H9 (cell line): ENCODE results near the gene SLC4A3. TPM values are rescaled to one million over a fixed set of nuclear protein-coding genes. Genes with fewer than 3 reads are reported as not detected.

Source experiments
- DNase-seq: peaks from one replicate; pipeline ENCODE4 v3.0.0-alpha.2; 2017
- H2AFZ ChIP-seq: one replicate; pipeline ENCODE4 v1.6.1; 2013; ENCODE audit warnings: mild to moderate bottlenecking, low read length, control low read depth, moderate library complexity
- H2AK5ac ChIP-seq: 2 replicates; pipeline ENCODE4 v1.6.1; 2013; ENCODE audit warnings: low read length, control low read depth, mixed read lengths; ENCODE audit not compliant: insufficient read length
- H2BK120ac ChIP-seq: one replicate; pipeline ENCODE4 v1.6.1; 2013; ENCODE audit warnings: low read depth, mild to moderate bottlenecking, low read length, control low read depth, inconsistent platforms; ENCODE audit not compliant: poor library complexity, severe bottlenecking
- H2BK12ac ChIP-seq: 2 replicates; pipeline ENCODE4 v1.6.1; 2013; ENCODE audit warnings: low read length, control low read depth, mixed read lengths, low read depth; ENCODE audit not compliant: insufficient read length
- H2BK15ac ChIP-seq: 2 replicates; pipeline ENCODE4 v1.6.1; 2013; ENCODE audit warnings: low read depth, low read length, control low read depth
- H2BK20ac ChIP-seq: one replicate; pipeline ENCODE4 v1.6.1; 2013; ENCODE audit warnings: low read depth, mild to moderate bottlenecking, low read length, control low read depth, inconsistent platforms; ENCODE audit not compliant: poor library complexity, severe bottlenecking
- H2BK5ac ChIP-seq: 2 replicates; pipeline ENCODE4 v1.6.1; 2013; ENCODE audit warnings: low read length, control low read depth, mixed read lengths; ENCODE audit not compliant: insufficient read length
- H3K14ac ChIP-seq: 2 replicates; pipeline ENCODE4 v1.6.1; 2013; ENCODE audit warnings: low read length, control low read depth; ENCODE audit not compliant: insufficient read depth
- H3K18ac ChIP-seq: 2 replicates; pipeline ENCODE4 v1.6.1; 2013; ENCODE audit warnings: low read depth, mild to moderate bottlenecking, mixed read lengths, low read length, control low read depth; ENCODE audit not compliant: insufficient read length
- H3K23ac ChIP-seq: 2 replicates; pipeline ENCODE4 v1.6.1; 2013; ENCODE audit warnings: low read length, control low read depth, mixed read lengths, low read depth; ENCODE audit not compliant: insufficient read length
- H3K23me2 ChIP-seq: 2 replicates; pipeline ENCODE4 v1.6.1; 2013; ENCODE audit warnings: low read depth, mild to moderate bottlenecking, mixed read lengths, low read length, control low read depth; ENCODE audit not compliant: insufficient read length, poor library complexity, severe bottlenecking
- H3K27ac ChIP-seq: 2 replicates; pipeline ENCODE4 v1.5.1; 2013; ENCODE audit warnings: low read length, control low read depth, mixed read lengths, low read depth; ENCODE audit not compliant: insufficient read length
- H3K27me3 ChIP-seq: 2 replicates; pipeline ENCODE4 v1.6.1; 2013; ENCODE audit warnings: low read length, control low read depth, inconsistent platforms; ENCODE audit not compliant: insufficient read depth
- H3K4ac ChIP-seq: 2 replicates; pipeline ENCODE4 v1.6.1; 2013; ENCODE audit warnings: low read depth, mild to moderate bottlenecking, control low read depth, inconsistent platforms, low read length, moderate library complexity
- H3K4me1 ChIP-seq: 2 replicates; pipeline ENCODE4 v1.6.1; 2013; ENCODE audit warnings: low read length, control low read depth, inconsistent platforms; ENCODE audit not compliant: insufficient read depth
- H3K4me2 ChIP-seq: 2 replicates; pipeline ENCODE4 v1.6.1; 2013; ENCODE audit warnings: low read length, control low read depth, mixed read lengths; ENCODE audit not compliant: insufficient read length, insufficient read depth
- H3K56ac ChIP-seq: 2 replicates; pipeline ENCODE4 v1.6.1; 2013; ENCODE audit warnings: low read depth, mild to moderate bottlenecking, mixed read lengths, low read length, control low read depth; ENCODE audit not compliant: insufficient read length
- H3K79me1 ChIP-seq: 2 replicates; pipeline ENCODE4 v1.6.1; 2013; ENCODE audit warnings: low read depth, mild to moderate bottlenecking, moderate library complexity, low read length, control low read depth, inconsistent platforms; ENCODE audit not compliant: insufficient read depth, poor library complexity, severe bottlenecking
- H3K79me2 ChIP-seq: 2 replicates; pipeline ENCODE4 v1.6.1; 2013; ENCODE audit warnings: low read length, control low read depth, inconsistent platforms; ENCODE audit not compliant: insufficient read depth
- H3K9ac ChIP-seq: 2 replicates; pipeline ENCODE4 v1.6.1; 2013; ENCODE audit warnings: low read length, control low read depth, mixed read lengths; ENCODE audit not compliant: insufficient read length; ENCODE audit errors: extremely low read depth
- H3K9me3 ChIP-seq: one replicate; pipeline ENCODE4 v1.6.1; 2013; ENCODE audit warnings: low read depth, low read length, inconsistent platforms; ENCODE audit not compliant: control insufficient read depth
- H3T11ph ChIP-seq: one replicate; pipeline ENCODE4 v1.6.1; 2013; ENCODE audit warnings: mild to moderate bottlenecking, low read length, control low read depth, inconsistent platforms
- H4K20me1 ChIP-seq: one replicate; pipeline ENCODE4 v1.6.1; 2013; ENCODE audit not compliant: control insufficient read depth, insufficient read length, insufficient read depth
- H4K5ac ChIP-seq: 2 replicates; pipeline ENCODE4 v1.6.1; 2013; ENCODE audit warnings: low read depth, mild to moderate bottlenecking, mixed read lengths, low read length, control low read depth; ENCODE audit not compliant: insufficient read length
- H4K8ac ChIP-seq: replicated peaks from 2 replicates; pipeline ENCODE4 v1.6.1; 2013; ENCODE audit warnings: low read length, control low read depth, mixed read lengths, low read depth; ENCODE audit not compliant: insufficient read length
- H4K91ac ChIP-seq: 2 replicates; pipeline ENCODE4 v1.6.1; 2013; ENCODE audit warnings: low read depth, mild to moderate bottlenecking, moderate library complexity, mixed read lengths, low read length, control low read depth; ENCODE audit not compliant: insufficient read length
- H3K27ac Mint-ChIP-seq, 3 experiments: 2 replicates in 2 of 3; 3 replicates in 1 of 3; pipeline ENCODE4 v1.8.0; 2020 to 2021; ENCODE audit warnings: mixed read lengths in 3 of 3, mild to moderate bottlenecking in 1 of 3, moderate library complexity in 1 of 3
- H3K27me3 Mint-ChIP-seq: 2 replicates; pipeline ENCODE4 v1.8.0; 2021; ENCODE audit warnings: low read depth, mild to moderate bottlenecking, moderate library complexity, mixed read lengths
- H3K36me3 Mint-ChIP-seq, 3 experiments: 2 replicates in 2 of 3; 3 replicates in 1 of 3; pipeline ENCODE4 v1.8.0; 2020 to 2021; ENCODE audit warnings: low read depth in 3 of 3, mixed read lengths in 3 of 3; ENCODE audit not compliant: insufficient read depth in 1 of 3
- H3K4me1 Mint-ChIP-seq, 2 experiments: 2 replicates each; pipeline ENCODE4 v1.8.0; 2020; ENCODE audit warnings: mixed read lengths in 2 of 2
- H3K4me3 Mint-ChIP-seq, 2 experiments: 2 replicates in 1 of 2; 3 replicates in 1 of 2; pipeline ENCODE4 v1.8.0; 2020 to 2021; ENCODE audit warnings: mild to moderate bottlenecking in 2 of 2, mixed read lengths in 2 of 2, moderate library complexity in 1 of 2
- H3K9me3 Mint-ChIP-seq, 2 experiments: 2 replicates in 1 of 2; 3 replicates in 1 of 2; pipeline ENCODE4 v1.8.0; 2020; ENCODE audit warnings: mild to moderate bottlenecking in 2 of 2, mixed read lengths in 2 of 2, moderate library complexity in 1 of 2
- CTCF ChIP-seq: fragments of 200-600 bp; sonication (generic); conservative IDR thresholded peaks from 3 replicates; pipeline ENCODE4 v1.8.0; 2021; ENCODE audit warnings: antibody characterized with exemption, mild to moderate bottlenecking
- WGBS: extraction: QIAGEN DNeasy Blood & Tissue Kit; methylation state at CpG from one replicate; pipeline ENCODE4 v1.1.7; 2013; ENCODE audit warnings: missing lambda C conversion rate, low lambda C conversion rate, mixed read lengths; ENCODE audit not compliant: insufficient read length; ENCODE audit errors: extremely low coverage; 5-methylcytosine and 5-hydroxymethylcytosine counted together
- total RNA-seq: library from RNA; stranded (reverse); gene quantifications from 2 replicates; pipeline ENCODE4 v1.2.1, GENCODE V29; 2021

The SLC4A3 gene
- total RNA-seq, 1 experiment from 2014 or later = 11.1 TPM

GRCh38 chr2:219608399-219608964, 18.9 kb upstream of the SLC4A3 start:
- Mint-ChIP-seq H3K27ac (peak overlapping the region in 1 of 3 experiments; percentile 62; a peak in 2 of 7 replicates), H3K9me3 (no peaks in the 10 kb centered on the region), H3K4me3 (no peak overlapping the region), H3K36me3 (peaks cover 9 to 46% (median 28%) of the 10 kb centered on the region in 3 experiments; a peak in 6 of 7 replicates), H3K4me1 (peaks cover 2 to 3% of the 10 kb centered on the region in 2 experiments; a peak in 2 of 4 replicates), H3K27me3 (no peaks in the 10 kb centered on the region)
- no peaks in the 10 kb centered on the region for H4K20me1 ChIP-seq
- WGBS = no CpG with 5 or more reads among the region's 15 CpGs
- H2AFZ ChIP-seq = no peak overlapping the region
- H2BK20ac ChIP-seq = no peak overlapping the region
- no peak for TF ChIP-seq CTCF
- no peak overlapping the region for H4K8ac ChIP-seq
- no peak overlapping the region for H3K4ac ChIP-seq
- H3K79me2 ChIP-seq = no peaks in the 10 kb centered on the region
- H2AK5ac ChIP-seq = no peak overlapping the region
- H3K18ac ChIP-seq = no peak overlapping the region
- H3K4me2 ChIP-seq = no peak overlapping the region
- no peak for DNase-seq
- no peak overlapping the region for H3K23ac ChIP-seq
- H3K14ac ChIP-seq = no peak overlapping the region
- no peak overlapping the region for H3K9ac ChIP-seq
- H2BK15ac ChIP-seq = no peak overlapping the region
- H3T11ph ChIP-seq = no peak overlapping the region
- no peak overlapping the region for H3K56ac ChIP-seq
- no peaks in the 10 kb centered on the region for H3K79me1 ChIP-seq
- no peak overlapping the region for H3K27ac ChIP-seq
- H4K91ac ChIP-seq = no peak overlapping the region
- no peak overlapping the region for H4K5ac ChIP-seq
- no peaks in the 10 kb centered on the region for H3K4me1 ChIP-seq
- no peak overlapping the region for H2BK12ac ChIP-seq
- no peaks in the 10 kb centered on the region for H3K9me3 ChIP-seq
- no peak overlapping the region for H2BK5ac ChIP-seq
- H3K23me2 ChIP-seq = no peaks in the 10 kb centered on the region
- no peak overlapping the region for H2BK120ac ChIP-seq
- H3K27me3 ChIP-seq = no peaks in the 10 kb centered on the region
